ENCODE data around the gene MARCHF11.

The MARCHF11 gene

DNA sequence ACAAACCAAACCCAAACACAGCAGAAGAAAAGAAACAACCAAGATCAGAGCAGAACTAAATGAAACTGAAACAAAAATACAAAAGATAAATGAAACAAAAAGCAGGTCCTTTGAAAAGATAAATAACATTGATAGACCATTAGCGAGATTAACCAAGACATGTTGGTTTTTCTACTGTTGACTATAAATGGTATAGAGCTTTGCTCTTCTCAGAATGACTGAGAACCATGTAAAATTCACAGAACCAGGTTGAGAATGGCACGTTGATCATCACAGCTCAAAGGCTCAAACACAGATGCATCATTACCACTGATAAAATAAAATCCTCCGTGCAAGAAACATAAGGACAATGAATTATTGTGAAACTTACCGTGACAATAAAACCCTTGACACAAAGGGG is 105.2 kb downstream of the MARCHF11 start:
- TF ChIP-seq ZNF274 (IDR thresholded peaks at IDR 0.05; ENCODE audit: low read depth, low read length) (no peak), YY1 (IDR thresholded peaks at IDR 0.05; ENCODE audit: insufficient read depth, insufficient read length) (no peak), SUZ12 (IDR thresholded peaks at IDR 0.05; ENCODE audit: extremely low read depth, insufficient read depth, insufficient read length) (no peak)
- Histone ChIP-seq H3K9me3 (ENCODE audit: insufficient read depth, low read length) (no peaks in the 10 kb centered on the region), H3K4me1 (ENCODE audit: insufficient read depth, insufficient read length) (no peaks in the 10 kb centered on the region), H3K36me3 (ENCODE audit: insufficient read depth, insufficient read length, low read length) (no peaks in the 10 kb centered on the region), H3K27me3 (ENCODE audit: insufficient read depth, insufficient read length) (no peaks in the 10 kb centered on the region), H3K4me3 (ENCODE audit: insufficient read length, low read depth) (no peak overlapping the region), H3K9ac (ENCODE audit: insufficient read length, low read depth) (no peak overlapping the region)
- no peak for DNase-seq (ENCODE audit: low read depth, low spot score)

DNA sequence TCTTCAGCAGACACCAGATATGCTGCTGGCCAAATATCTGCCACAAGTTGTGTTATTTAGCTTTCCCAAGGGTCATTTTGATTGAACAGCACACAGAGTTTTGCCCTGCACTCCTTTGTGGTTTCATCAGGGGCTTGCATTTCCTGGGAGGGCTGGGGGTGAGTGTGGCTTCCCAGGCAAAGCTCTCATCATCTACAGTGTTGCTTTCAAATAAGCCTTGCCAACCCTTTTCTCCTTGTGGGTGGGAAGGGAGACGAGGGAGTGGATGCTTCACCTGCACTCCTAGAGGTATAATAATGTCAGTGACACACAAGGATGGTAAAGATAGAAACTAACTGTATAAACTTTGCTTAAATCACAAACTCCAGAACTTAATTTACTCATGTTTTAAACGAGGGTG is 107.0 kb downstream of the MARCHF11 start:
- Histone ChIP-seq H3K36me3 (ENCODE audit: insufficient read depth, insufficient read length, low read length) (no peaks in the 10 kb centered on the region), H3K4me1 (ENCODE audit: insufficient read depth, insufficient read length) (no peaks in the 10 kb centered on the region), H3K9ac (ENCODE audit: insufficient read length, low read depth) (no peak overlapping the region), H3K4me3 (ENCODE audit: insufficient read length, low read depth) (no peak overlapping the region), H3K9me3 (ENCODE audit: insufficient read depth, low read length) (no peaks in the 10 kb centered on the region), H3K27me3 (ENCODE audit: insufficient read depth, insufficient read length) (no peaks in the 10 kb centered on the region)
- TF ChIP-seq SUZ12 (IDR thresholded peaks at IDR 0.05; ENCODE audit: extremely low read depth, insufficient read depth, insufficient read length) (no peak), YY1 (IDR thresholded peaks at IDR 0.05; ENCODE audit: insufficient read depth, insufficient read length) (no peak), ZNF274 (IDR thresholded peaks at IDR 0.05; ENCODE audit: low read depth, low read length) (no peak)
- DNase-seq (ENCODE audit: low read depth, low spot score), result no peak

- no peaks in the 10 kb centered on the region for H3K4me1 ChIP-seq (ENCODE audit: insufficient read depth, insufficient read length)
- H3K36me3 ChIP-seq (ENCODE audit: insufficient read depth, insufficient read length, low read length), result no peaks in the 10 kb centered on the region
- H3K4me3 ChIP-seq (ENCODE audit: insufficient read length, low read depth), result no peak overlapping the region
- H3K27me3 ChIP-seq (ENCODE audit: insufficient read depth, insufficient read length), result no peaks in the 10 kb centered on the region
- H3K9ac ChIP-seq (ENCODE audit: insufficient read length, low read depth), result no peak overlapping the region
- TF ChIP-seq YY1 (IDR thresholded peaks at IDR 0.05; ENCODE audit: insufficient read depth, insufficient read length) (no peak), SUZ12 (IDR thresholded peaks at IDR 0.05; ENCODE audit: extremely low read depth, insufficient read depth, insufficient read length) (no peak), ZNF274 (IDR thresholded peaks at IDR 0.05; ENCODE audit: low read depth, low read length) (no peak)
- H3K9me3 ChIP-seq (ENCODE audit: insufficient read depth, low read length), result no peaks in the 10 kb centered on the region
- no peak for DNase-seq (ENCODE audit: low read depth, low spot score)
Measured at GRCh38 chr5:16067415-16067814, 112.2 kb downstream of the MARCHF11 start.

DNA sequence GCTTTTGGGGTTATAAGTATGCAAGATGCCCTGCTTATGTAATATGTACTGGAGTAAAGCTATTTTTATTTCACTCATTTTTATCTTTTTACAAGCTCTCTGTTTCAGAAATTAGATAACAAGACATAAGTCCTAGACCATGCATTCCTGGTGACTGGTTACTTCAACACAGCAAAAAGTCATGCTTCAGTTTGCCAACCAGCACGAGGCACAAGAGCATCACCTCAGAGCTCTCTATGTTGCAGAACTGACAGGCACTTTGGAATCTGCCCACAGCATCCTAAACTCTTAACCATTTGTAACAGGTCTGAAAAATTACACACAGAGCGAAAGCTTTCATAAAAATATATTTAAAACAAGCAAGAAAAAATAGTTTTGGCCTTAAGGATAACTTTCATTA is 112.8 kb downstream of the MARCHF11 start:
- no peak for TF ChIP-seq SUZ12 (IDR thresholded peaks at IDR 0.05; ENCODE audit: extremely low read depth, insufficient read depth, insufficient read length)
- no peak for TF ChIP-seq YY1 (IDR thresholded peaks at IDR 0.05; ENCODE audit: insufficient read depth, insufficient read length)
- TF ChIP-seq ZNF274 (IDR thresholded peaks at IDR 0.05; ENCODE audit: low read depth, low read length), result no peak
- no peak for DNase-seq (ENCODE audit: low read depth, low spot score)

GRCh38 chr5:16066320-16066719 is 113.3 kb downstream of the MARCHF11 start:
- Histone ChIP-seq H3K27me3 (ENCODE audit: insufficient read depth, insufficient read length) (no peaks in the 10 kb centered on the region), H3K9me3 (ENCODE audit: insufficient read depth, low read length) (no peaks in the 10 kb centered on the region), H3K36me3 (ENCODE audit: insufficient read depth, insufficient read length, low read length) (no peaks in the 10 kb centered on the region), H3K4me3 (ENCODE audit: insufficient read length, low read depth) (no peak overlapping the region), H3K9ac (ENCODE audit: insufficient read length, low read depth) (no peak overlapping the region), H3K4me1 (ENCODE audit: insufficient read depth, insufficient read length) (no peaks in the 10 kb centered on the region)
- no peak for TF ChIP-seq YY1 (IDR thresholded peaks at IDR 0.05; ENCODE audit: insufficient read depth, insufficient read length)
- TF ChIP-seq ZNF274 (IDR thresholded peaks at IDR 0.05; ENCODE audit: low read depth, low read length), result no peak
- no peak for TF ChIP-seq SUZ12 (IDR thresholded peaks at IDR 0.05; ENCODE audit: extremely low read depth, insufficient read depth, insufficient read length)
- DNase-seq (ENCODE audit: low read depth, low spot score), result no peak

More for the DNA sequence above, 112.8 kb downstream of the MARCHF11 start:
- H3K9ac ChIP-seq (ENCODE audit: insufficient read length, low read depth), result no peak overlapping the region
- no peaks in the 10 kb centered on the region for H3K36me3 ChIP-seq (ENCODE audit: insufficient read depth, insufficient read length, low read length)
- H3K4me3 ChIP-seq (ENCODE audit: insufficient read length, low read depth), result no peak overlapping the region
- H3K9me3 ChIP-seq (ENCODE audit: insufficient read depth, low read length), result no peaks in the 10 kb centered on the region
- no peaks in the 10 kb centered on the region for H3K27me3 ChIP-seq (ENCODE audit: insufficient read depth, insufficient read length)
- H3K4me1 ChIP-seq (ENCODE audit: insufficient read depth, insufficient read length), result no peaks in the 10 kb centered on the region

GRCh38 chr5:16065831-16066230 is 113.8 kb downstream of the MARCHF11 start:
- no peaks in the 10 kb centered on the region for H3K36me3 ChIP-seq (ENCODE audit: insufficient read depth, insufficient read length, low read length)
- H3K9ac ChIP-seq (ENCODE audit: insufficient read length, low read depth), result no peak overlapping the region
- H3K4me1 ChIP-seq (ENCODE audit: insufficient read depth, insufficient read length), result no peaks in the 10 kb centered on the region
- TF ChIP-seq ZNF274 (IDR thresholded peaks at IDR 0.05; ENCODE audit: low read depth, low read length) (no peak), SUZ12 (IDR thresholded peaks at IDR 0.05; ENCODE audit: extremely low read depth, insufficient read depth, insufficient read length) (no peak), YY1 (IDR thresholded peaks at IDR 0.05; ENCODE audit: insufficient read depth, insufficient read length) (no peak)
- H3K27me3 ChIP-seq (ENCODE audit: insufficient read depth, insufficient read length), result no peaks in the 10 kb centered on the region
- no peak for DNase-seq (ENCODE audit: low read depth, low spot score)
- H3K9me3 ChIP-seq (ENCODE audit: insufficient read depth, low read length), result no peaks in the 10 kb centered on the region
- H3K4me3 ChIP-seq (ENCODE audit: insufficient read length, low read depth), result no peak overlapping the region

- Histone ChIP-seq H3K4me1 (ENCODE audit: insufficient read depth, insufficient read length) (no peaks in the 10 kb centered on the region), H3K9ac (ENCODE audit: insufficient read length, low read depth) (no peak overlapping the region), H3K9me3 (ENCODE audit: insufficient read depth, low read length) (no peaks in the 10 kb centered on the region), H3K36me3 (ENCODE audit: insufficient read depth, insufficient read length, low read length) (no peaks in the 10 kb centered on the region), H3K4me3 (ENCODE audit: insufficient read length, low read depth) (no peak overlapping the region), H3K27me3 (ENCODE audit: insufficient read depth, insufficient read length) (no peaks in the 10 kb centered on the region)
- TF ChIP-seq YY1 (IDR thresholded peaks at IDR 0.05; ENCODE audit: insufficient read depth, insufficient read length), result no peak
- no peak for TF ChIP-seq SUZ12 (IDR thresholded peaks at IDR 0.05; ENCODE audit: extremely low read depth, insufficient read depth, insufficient read length)
- TF ChIP-seq ZNF274 (IDR thresholded peaks at IDR 0.05; ENCODE audit: low read depth, low read length), result no peak
- no peak for DNase-seq (ENCODE audit: low read depth, low spot score)
Measured at GRCh38 chr5:16064135-16064893, 115.3 kb downstream of the MARCHF11 start.
